Tibial artery (tissue), 4 donors: ENCODE data around the gene OR2T11.
"Not testable (repeated sequence)": the region's sequence is repeated elsewhere in the genome, so short reads cannot be mapped to it uniquely, and the experiment has no call there.

Experiments
- DNase-seq, 2 donors: peaks; one replicate each; pipeline ENCODE4 v3.0.0-alpha.2; 2019
- H3K27ac ChIP-seq, 2 donors: fragments of 200-600 bp; sonication (generic) in 1 of 2; 1 replicate in 1 of 2; 2 replicates in 1 of 2; pipeline ENCODE4 v1.5.1; 2018 to 2019; ENCODE audit warnings: mild to moderate bottlenecking in 1 of 2
- H3K27me3 ChIP-seq, 2 donors: fragments of 200-600 bp; sonication (generic) in 1 of 2; one replicate each; pipeline versions ENCODE4 v1.5.1 to v1.6.0; 2016 to 2019
- H3K36me3 ChIP-seq, 3 donors: fragments of 200-600 bp; sonication (generic) in 2 of 3; one replicate each; pipeline ENCODE4 v1.5.1; 2016 to 2019; ENCODE audit warnings: mild to moderate bottlenecking in 2 of 3
- H3K4me1 ChIP-seq, 4 donors: fragments of 200-600 bp; sonication (generic) in 2 of 4; 1 replicate in 3 of 4; 2 replicates in 1 of 4; pipeline ENCODE4 v1.5.1; 2016 to 2019
- H3K4me3 ChIP-seq, 2 donors: fragments of 200-600 bp; sonication (generic) in 1 of 2; 1 replicate in 1 of 2; 2 replicates in 1 of 2; pipeline ENCODE4 v1.5.1; 2018 to 2019; ENCODE audit warnings: mild to moderate bottlenecking in 2 of 2
- H3K9me3 ChIP-seq, 3 donors: fragments of 200-600 bp; sonication (generic) in 1 of 3; one replicate each; pipeline ENCODE4 v1.5.1; 2016 to 2019
- CTCF ChIP-seq, 2 experiments: fragments of 200-600 bp in 1 of 2; fragments of 450-650 bp in 1 of 2; IDR thresholded peaks; one replicate each; pipeline ENCODE4 v1.5.1; 2017 to 2019; ENCODE audit warnings: antibody characterized with exemption in 2 of 2, mild to moderate bottlenecking in 1 of 2, moderate library complexity in 1 of 2
- intact Hi-C: fragments of 100-400 bp; cut with DNase I; formaldehyde crosslinking; loops from one replicate; pipeline ENCODE4 v1.15.0; 2023; ENCODE audit warnings: low total_unique reads

The OR2T11 gene

GRCh38 chr1:248639652-248640051, 4.8 kb upstream of the OR2T11 start:
- H3K27me3 ChIP-seq, H3K36me3 ChIP-seq, DNase-seq, H3K27ac ChIP-seq, intact Hi-C loops, H3K9me3 ChIP-seq, H3K4me1 ChIP-seq, H3K4me3 ChIP-seq: not testable (repeated sequence)

DNA sequence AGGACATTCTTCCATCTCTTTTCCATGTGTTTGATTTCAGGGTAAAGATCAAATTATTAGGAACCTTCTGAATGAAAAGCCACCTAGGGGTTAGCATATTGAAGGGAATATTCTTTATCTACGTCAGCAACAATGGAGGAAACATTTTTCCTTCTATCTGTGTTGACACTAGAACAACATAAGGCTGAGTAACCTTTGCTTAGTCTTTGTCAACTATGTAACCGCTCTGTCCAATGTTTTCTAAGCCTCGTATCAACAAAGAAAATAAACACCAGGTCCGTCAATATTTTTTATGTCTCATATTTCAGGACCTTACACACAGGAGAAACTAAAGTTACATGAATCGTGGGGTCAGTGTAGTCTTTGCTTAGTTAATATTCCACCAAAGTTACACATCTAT, 1.7 kb upstream of the OR2T11 start:
- H3K4me1 ChIP-seq, intact Hi-C loops, H3K27ac ChIP-seq, H3K9me3 ChIP-seq, H3K4me3 ChIP-seq, DNase-seq, H3K27me3 ChIP-seq, H3K36me3 ChIP-seq: not testable (repeated sequence)

DNA sequence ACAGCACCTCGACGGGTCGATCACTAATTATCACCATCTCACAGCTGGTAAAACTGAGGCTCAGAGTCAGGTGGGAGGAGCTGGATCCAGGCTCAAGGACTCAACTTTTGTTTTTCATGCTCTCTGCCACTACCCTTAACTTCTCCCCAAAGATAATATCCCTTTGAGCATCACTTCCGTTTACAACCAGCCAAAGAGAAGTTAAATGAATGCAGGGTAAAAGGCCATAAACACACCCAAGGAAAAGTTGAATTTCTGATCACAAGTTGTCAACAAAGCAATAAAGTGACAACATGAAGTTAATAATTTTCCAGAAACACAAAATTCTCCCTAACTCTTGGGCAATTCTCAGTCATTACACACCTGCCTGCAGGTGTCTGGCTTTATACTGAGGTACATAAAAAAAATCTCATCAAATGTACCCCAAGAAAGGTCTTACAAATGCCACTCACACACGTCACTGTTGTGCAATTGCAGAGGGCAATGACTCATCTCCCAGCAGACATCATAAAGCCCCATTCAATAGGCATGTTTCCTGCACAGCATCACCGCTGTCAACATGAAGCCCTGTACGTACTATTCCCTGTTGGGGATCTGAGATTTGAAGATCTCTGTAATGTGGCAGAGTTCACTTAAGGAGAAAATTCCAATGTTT, 3.4 kb downstream of the OR2T11 start:
- no peak for TF ChIP-seq CTCF (IDR thresholded peaks at IDR 0.05)
- DNase-seq: no peak
- intact Hi-C loops: no loop called here
- H3K4me3 ChIP-seq: no peak overlapping the region
- no peaks in the 10 kb centered on the region for H3K36me3 ChIP-seq
- no peaks in the 10 kb centered on the region for H3K9me3 ChIP-seq
- H3K4me1 ChIP-seq: no peaks in the 10 kb centered on the region
- H3K27ac ChIP-seq: no peak overlapping the region
- no peaks in the 10 kb centered on the region for H3K27me3 ChIP-seq

DNA sequence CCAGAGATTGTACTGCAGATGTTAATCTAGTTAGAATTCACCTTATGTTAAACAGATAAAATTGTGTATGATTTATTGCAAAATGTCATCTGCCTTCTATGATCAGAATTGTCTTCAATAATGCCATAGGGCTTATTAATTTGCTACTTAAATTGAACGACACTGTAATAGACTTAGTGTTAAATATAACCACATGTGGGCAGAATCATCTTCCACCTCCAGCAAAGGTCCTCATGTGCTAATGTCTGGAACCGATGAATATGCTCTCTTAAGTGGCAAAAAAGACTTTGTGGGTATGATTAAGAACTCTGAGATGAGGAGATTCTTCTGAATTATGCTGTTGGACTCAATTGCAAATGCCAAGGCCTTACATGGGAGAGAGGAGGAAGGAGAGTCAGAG, 4.3 kb downstream of the OR2T11 start:
- H3K4me1 ChIP-seq: no peaks in the 10 kb centered on the region
- no peaks in the 10 kb centered on the region for H3K27me3 ChIP-seq
- TF ChIP-seq CTCF (IDR thresholded peaks at IDR 0.05): no peak
- no peaks in the 10 kb centered on the region for H3K9me3 ChIP-seq
- no peaks in the 10 kb centered on the region for H3K36me3 ChIP-seq
- H3K4me3 ChIP-seq: no peak overlapping the region
- intact Hi-C loops: no loop called here
- H3K27ac ChIP-seq: no peak overlapping the region
- DNase-seq: no peak

DNA sequence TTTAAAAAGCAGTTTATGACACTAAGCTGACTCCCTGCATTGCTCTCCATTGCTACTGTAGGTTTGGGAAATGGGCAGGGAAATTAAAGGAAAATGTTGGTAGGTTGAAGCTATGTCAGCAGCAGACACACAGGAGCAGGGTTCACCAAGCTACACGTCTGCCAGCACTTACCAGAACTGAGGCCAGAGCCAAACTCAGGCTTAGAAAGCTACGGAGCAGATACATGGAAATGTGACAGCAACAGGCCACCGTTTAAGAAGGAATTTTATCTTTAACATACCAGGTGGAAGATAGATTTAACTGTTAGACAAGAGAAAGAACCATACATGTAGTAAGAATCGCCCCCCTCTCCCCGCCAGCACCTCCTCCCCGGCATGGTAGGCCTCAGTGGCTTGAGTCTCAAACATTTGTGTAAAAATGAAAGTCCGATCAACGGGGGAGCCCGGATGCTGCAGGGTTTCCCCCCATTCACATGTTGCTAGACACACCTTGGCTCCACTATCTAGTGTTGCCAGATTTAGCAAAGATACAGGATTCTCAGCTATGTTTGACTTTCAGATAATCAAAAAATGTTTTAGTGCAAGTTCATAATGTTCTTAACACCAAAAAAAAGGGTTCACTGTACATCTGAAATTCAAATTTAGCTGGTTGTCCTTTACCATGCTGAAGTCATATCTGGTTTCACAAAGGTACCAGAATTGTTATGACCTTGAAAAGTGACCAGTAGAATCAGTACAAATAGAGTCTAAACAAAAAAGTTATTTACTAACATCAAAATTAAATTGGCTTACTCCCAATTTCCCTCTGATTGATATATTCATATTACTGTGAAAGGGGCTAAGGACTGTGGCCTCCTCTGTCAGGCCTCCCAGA, 6.7 kb downstream of the OR2T11 start:
- no peaks in the 10 kb centered on the region for H3K9me3 ChIP-seq
- no peak for DNase-seq
- intact Hi-C loops: no loop called here
- H3K27me3 ChIP-seq: no peaks in the 10 kb centered on the region
- H3K27ac ChIP-seq: no peak overlapping the region
- H3K4me3 ChIP-seq: no peak overlapping the region
- TF ChIP-seq CTCF (IDR thresholded peaks at IDR 0.05): no peak
- H3K36me3 ChIP-seq: no peaks in the 10 kb centered on the region
- no peaks in the 10 kb centered on the region for H3K4me1 ChIP-seq

DNA sequence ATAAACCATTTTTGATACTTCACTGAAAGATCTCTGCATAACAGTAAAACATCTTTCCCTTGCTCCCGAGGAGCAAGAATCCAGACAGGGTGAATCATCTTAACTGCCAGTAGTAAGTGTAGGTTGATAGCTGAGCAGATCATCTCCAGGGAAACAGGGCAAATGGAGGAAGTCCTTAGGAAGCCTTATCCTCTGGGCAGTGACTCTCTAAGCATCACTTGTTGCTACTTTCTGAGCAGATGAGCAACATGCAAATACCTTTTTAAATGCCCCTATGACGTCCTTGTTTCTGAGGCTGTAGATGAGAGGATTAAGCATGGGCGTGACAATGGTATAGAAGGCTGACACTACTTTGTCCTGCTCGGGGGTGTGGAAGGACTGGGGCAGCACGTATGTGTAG, 8.9 kb downstream of the OR2T11 start:
- H3K27ac ChIP-seq: no peak overlapping the region
- H3K4me3 ChIP-seq: no peak overlapping the region
- H3K27me3 ChIP-seq: no peaks in the 10 kb centered on the region
- no peaks in the 10 kb centered on the region for H3K36me3 ChIP-seq
- TF ChIP-seq CTCF (IDR thresholded peaks at IDR 0.05): no peak
- DNase-seq: no peak
- H3K4me1 ChIP-seq: no peaks in the 10 kb centered on the region
- H3K9me3 ChIP-seq: no peaks in the 10 kb centered on the region
- intact Hi-C loops: no loop called here
